ENCODE results near the gene DMRT3. TPM values are rescaled to one million over a fixed set of nuclear protein-coding genes. Genes with fewer than 3 reads are reported as not detected.

DMRT3 gene
- total RNA-seq, 1 experiment from 2014 or later, result not detected

DNA sequence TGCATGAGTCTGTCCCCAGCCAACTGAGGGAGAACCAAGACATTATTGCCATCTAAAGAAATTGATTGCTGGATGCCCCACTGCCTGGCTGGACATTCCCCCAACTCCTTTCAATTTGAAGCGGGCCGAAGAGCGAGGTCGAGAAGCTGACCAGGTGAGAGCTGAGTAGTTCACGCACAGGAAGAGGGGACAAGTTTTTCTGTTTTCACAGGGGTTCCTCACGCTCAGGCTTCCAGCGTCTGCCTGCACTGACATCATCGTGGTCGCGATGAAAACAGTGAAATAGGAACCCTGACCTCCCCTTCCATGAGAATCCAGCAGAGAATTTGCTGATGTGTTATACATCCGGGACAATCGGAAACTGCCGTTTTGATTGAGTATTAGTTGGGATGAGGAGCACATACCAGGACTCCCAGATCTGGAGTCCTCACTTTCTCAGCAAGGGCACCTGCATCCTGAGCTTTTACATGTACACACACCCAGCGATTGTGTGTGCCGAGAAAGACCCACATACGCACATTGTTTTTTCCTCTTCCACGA lies 3.1 kb upstream of the DMRT3 start:
- H3K9me2 ChIP-seq (ENCODE audit: insufficient read depth), result no peaks in the 10 kb centered on the region
- ChIA-PET POLR2A (ENCODE audit: unreplicated experiment) (no interaction called here), CTCF (no interaction called here)
- H4K20me1 ChIP-seq (ENCODE audit: insufficient read depth), result no peaks in the 10 kb centered on the region
- DNase-seq, result no peak
- no peak for TF ChIP-seq EZH2 (IDR thresholded peaks at IDR 0.05; ENCODE audit: low read depth)
- TF ChIP-seq, protein P1, sequence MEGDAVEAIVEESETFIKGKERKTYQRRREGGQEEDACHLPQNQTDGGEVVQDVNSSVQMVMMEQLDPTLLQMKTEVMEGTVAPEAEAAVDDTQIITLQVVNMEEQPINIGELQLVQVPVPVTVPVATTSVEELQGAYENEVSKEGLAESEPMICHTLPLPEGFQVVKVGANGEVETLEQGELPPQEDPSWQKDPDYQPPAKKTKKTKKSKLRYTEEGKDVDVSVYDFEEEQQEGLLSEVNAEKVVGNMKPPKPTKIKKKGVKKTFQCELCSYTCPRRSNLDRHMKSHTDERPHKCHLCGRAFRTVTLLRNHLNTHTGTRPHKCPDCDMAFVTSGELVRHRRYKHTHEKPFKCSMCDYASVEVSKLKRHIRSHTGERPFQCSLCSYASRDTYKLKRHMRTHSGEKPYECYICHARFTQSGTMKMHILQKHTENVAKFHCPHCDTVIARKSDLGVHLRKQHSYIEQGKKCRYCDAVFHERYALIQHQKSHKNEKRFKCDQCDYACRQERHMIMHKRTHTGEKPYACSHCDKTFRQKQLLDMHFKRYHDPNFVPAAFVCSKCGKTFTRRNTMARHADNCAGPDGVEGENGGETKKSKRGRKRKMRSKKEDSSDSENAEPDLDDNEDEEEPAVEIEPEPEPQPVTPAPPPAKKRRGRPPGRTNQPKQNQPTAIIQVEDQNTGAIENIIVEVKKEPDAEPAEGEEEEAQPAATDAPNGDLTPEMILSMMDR (conservative IDR thresholded peaks at IDR 0.05), result no peak
- H3K9me3 ChIP-seq (ENCODE audit: insufficient read depth, low read depth), result no peaks in the 10 kb centered on the region
- H3K36me3 ChIP-seq (ENCODE audit: low read depth), result no peaks in the 10 kb centered on the region
- H3K79me2 ChIP-seq (ENCODE audit: low read depth), result no peaks in the 10 kb centered on the region
- no peak overlapping the region for H3K27ac ChIP-seq
- no peak overlapping the region for H2AFZ ChIP-seq
- H3K27me3 ChIP-seq (ENCODE audit: insufficient read depth, low read depth), result peaks cover under 1% of the 10 kb centered on the region; the same call in 1 of the 2 replicates
- no peaks in the 10 kb centered on the region for H3K4me1 ChIP-seq (replicated peaks; ENCODE audit: insufficient read depth)
- intact Hi-C loops (cut with micrococcal nuclease; ENCODE audit: unreplicated experiment), result no loop called here
- H3F3A ChIP-seq (ENCODE audit: insufficient read depth, low read depth), result no peaks in the 10 kb centered on the region
- no peak overlapping the region for H3K4me3 ChIP-seq
- no peak overlapping the region for H3K4me2 ChIP-seq
- no TSS peak for BruUV-seq (replicated peaks)

DNA sequence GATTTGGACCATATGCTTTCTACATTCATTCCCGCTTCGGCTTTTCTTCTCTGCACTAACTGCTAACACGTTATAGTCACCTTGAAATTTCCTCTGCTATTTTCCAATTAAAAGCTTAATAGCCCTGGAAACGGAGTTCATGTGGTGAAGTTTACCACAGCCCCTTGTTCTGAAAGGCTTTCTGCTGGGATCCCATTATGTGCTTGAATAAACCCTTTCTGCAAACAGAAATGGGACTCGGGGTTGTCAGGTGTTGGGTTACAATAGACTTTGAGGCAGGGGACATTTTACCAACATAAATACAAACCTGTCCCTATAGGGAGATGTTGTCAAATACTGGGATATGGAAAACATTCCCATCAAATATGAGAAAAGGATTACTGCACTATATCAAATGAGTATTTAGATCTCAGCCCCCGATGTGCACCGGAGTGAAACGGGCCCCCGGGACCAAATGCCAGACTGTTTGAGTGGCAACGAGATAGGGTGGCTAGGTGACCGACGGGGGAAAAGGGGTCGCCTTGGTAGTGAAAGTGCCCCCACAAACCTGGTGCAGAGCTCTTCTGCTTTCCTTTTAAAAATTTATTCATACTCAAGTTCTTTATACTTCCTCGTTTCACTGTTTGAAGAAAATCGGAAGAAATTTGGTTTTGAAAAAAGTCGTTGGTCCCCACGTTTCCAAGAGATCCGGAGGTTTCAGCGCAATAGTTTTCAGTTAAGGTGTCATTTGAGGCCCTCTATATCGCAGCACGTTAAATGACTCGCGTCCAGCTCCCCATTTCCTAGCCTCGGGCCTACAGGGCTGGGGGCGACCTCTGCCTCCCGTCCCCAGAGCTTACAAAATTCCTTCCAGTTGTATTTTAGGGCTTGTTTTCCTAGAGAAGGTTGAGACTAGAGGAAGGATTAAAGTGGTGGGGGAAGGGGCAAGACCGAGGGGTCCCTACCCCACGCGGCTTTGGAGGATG lies 2.1 kb upstream of the DMRT3 start:
- no peaks in the 10 kb centered on the region for H3K9me3 ChIP-seq (ENCODE audit: insufficient read depth, low read depth)
- no peaks in the 10 kb centered on the region for H3K79me2 ChIP-seq (ENCODE audit: low read depth)
- ChIA-PET CTCF (no interaction called here), POLR2A (ENCODE audit: unreplicated experiment) (interaction anchor here (0.6 kb wide), 1 partner anchor 1095 kb away, joined by 9 read pairs; no protein-coding TSS in a partner anchor)
- TF ChIP-seq EZH2 (IDR thresholded peaks at IDR 0.05; ENCODE audit: low read depth), result no peak
- TF ChIP-seq, protein P1 (conservative IDR thresholded peaks at IDR 0.05), result no peak
- no peaks in the 10 kb centered on the region for H3K36me3 ChIP-seq (ENCODE audit: low read depth)
- no peak overlapping the region for H3K4me3 ChIP-seq
- no peak overlapping the region for H3K4me2 ChIP-seq
- peaks cover 6% of the 10 kb centered on the region; the same call in 1 of the 2 replicates for H3K27me3 ChIP-seq (ENCODE audit: insufficient read depth, low read depth)
- no peak overlapping the region for H2AFZ ChIP-seq
- no peaks in the 10 kb centered on the region for H4K20me1 ChIP-seq (ENCODE audit: insufficient read depth)
- intact Hi-C loops (cut with micrococcal nuclease; ENCODE audit: unreplicated experiment), result no loop called here
- H3K9me2 ChIP-seq (ENCODE audit: insufficient read depth), result no peaks in the 10 kb centered on the region
- H3K4me1 ChIP-seq (replicated peaks; ENCODE audit: insufficient read depth), result no peaks in the 10 kb centered on the region
- no peak for DNase-seq
- H3K27ac ChIP-seq, result no peak overlapping the region
- H3F3A ChIP-seq (ENCODE audit: insufficient read depth, low read depth), result no peaks in the 10 kb centered on the region
- BruUV-seq (replicated peaks), result no TSS peak

DNA sequence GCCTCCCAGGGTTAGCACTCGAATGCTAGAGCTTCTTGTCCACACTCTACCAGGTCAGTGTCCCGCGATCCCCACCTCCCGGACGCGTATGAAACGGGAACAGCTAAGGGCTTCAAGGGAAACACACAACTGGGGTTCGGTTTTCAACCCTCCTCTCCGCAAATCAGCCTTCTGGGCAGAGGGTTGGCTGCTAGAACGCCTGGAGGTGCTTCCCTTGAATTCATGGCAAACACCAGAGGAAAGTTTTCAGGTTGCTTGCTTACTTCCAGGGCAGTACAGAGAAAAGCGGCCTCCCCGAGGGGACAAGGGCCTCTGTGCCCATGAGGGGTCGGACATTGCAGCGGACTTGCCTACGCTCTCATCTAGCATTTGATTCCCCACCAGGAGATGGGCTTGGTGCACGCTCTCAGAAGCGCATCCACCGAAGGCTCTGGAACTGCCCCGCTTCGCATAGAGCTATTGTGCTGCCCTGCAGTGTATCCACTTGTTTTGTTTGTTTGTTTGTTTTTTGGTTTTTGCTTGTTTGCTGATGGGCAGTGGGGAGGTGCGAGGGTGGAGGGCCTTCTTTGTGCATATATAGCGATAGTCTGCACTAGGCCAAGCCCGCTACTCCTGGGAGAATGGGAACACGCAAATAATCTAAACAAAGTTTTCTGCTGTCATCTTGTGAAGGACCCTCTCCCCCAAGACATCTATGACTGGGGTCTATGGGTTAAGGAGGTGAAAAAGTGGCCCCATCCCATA lies 1.3 kb upstream of the DMRT3 start:
- BruUV-seq (replicated peaks), result no TSS peak
- H3K9me3 ChIP-seq (ENCODE audit: insufficient read depth, low read depth), result no peaks in the 10 kb centered on the region
- peaks cover 9% of the 10 kb centered on the region; the same call in 1 of the 2 replicates for H3K27me3 ChIP-seq (ENCODE audit: insufficient read depth, low read depth)
- POLR2A ChIA-PET (ENCODE audit: unreplicated experiment), result interaction anchor here (0.6 kb wide), 1 partner anchor 1094 kb away, joined by 9 read pairs; no protein-coding TSS in a partner anchor
- no peaks in the 10 kb centered on the region for H3K4me1 ChIP-seq (replicated peaks; ENCODE audit: insufficient read depth)
- no peak overlapping the region for H2AFZ ChIP-seq
- H3K27ac ChIP-seq, result no peak overlapping the region
- H4K20me1 ChIP-seq (ENCODE audit: insufficient read depth), result no peaks in the 10 kb centered on the region
- CTCF ChIA-PET, result no interaction called here
- intact Hi-C loops (cut with micrococcal nuclease; ENCODE audit: unreplicated experiment), result no loop called here
- no peaks in the 10 kb centered on the region for H3K36me3 ChIP-seq (ENCODE audit: low read depth)
- no peak overlapping the region for H3K4me3 ChIP-seq
- H3K9me2 ChIP-seq (ENCODE audit: insufficient read depth), result no peaks in the 10 kb centered on the region
- DNase-seq, result no peak
- TF ChIP-seq, protein P1 (conservative IDR thresholded peaks at IDR 0.05), result no peak
- no peak for TF ChIP-seq EZH2 (IDR thresholded peaks at IDR 0.05; ENCODE audit: low read depth)
- H3K4me2 ChIP-seq, result no peak overlapping the region
- no peaks in the 10 kb centered on the region for H3F3A ChIP-seq (ENCODE audit: insufficient read depth, low read depth)
- H3K79me2 ChIP-seq (ENCODE audit: low read depth), result no peaks in the 10 kb centered on the region
